HL-60 (cell line): ENCODE measurements around the gene FUT7.

ENCODE experiments used
- DNase-seq, 2 experiments: peaks; one replicate each; pipeline ENCODE4 v3.0.0-alpha.2; 2010 to 2020; ENCODE audit warnings: low read depth in 1 of 2, low spot score in 1 of 2
- H3K27ac ChIP-seq: fragments of 250-450 bp; sonication (Bioruptor Pico); replicated peaks from 2 replicates; pipeline ENCODE4 v1.5.1; 2020; ENCODE audit warnings: mild to moderate bottlenecking, moderate library complexity
- H3K27me3 ChIP-seq: fragments of 250-450 bp; sonication (Bioruptor Pico); 2 replicates; pipeline ENCODE4 v1.5.1; 2021; ENCODE audit warnings: mild to moderate bottlenecking, moderate library complexity; ENCODE audit not compliant: insufficient read depth, poor library complexity, severe bottlenecking
- H3K4me3 ChIP-seq: replicated peaks from 2 replicates; pipeline ENCODE4 v1.5.1; 2011; ENCODE audit warnings: mild to moderate bottlenecking, control low read depth, low read length; ENCODE audit not compliant: insufficient read depth
- CTCF ChIP-seq: IDR thresholded peaks from one replicate; pipeline ENCODE4 v1.5.1; 2011; ENCODE audit warnings: low read length, control low read depth, inconsistent platforms; ENCODE audit not compliant: insufficient read depth
- GABPA ChIP-seq: IDR thresholded peaks from 2 replicates; pipeline ENCODE4 v1.6.1; 2012; ENCODE audit warnings: low read depth
- POLR2AphosphoS5 ChIP-seq: IDR thresholded peaks from 2 replicates; pipeline ENCODE4 v1.6.1; 2012; ENCODE audit warnings: low read depth
- SPI1 ChIP-seq: IDR thresholded peaks from 2 replicates; pipeline ENCODE4 v1.6.1; 2012; ENCODE audit warnings: low read depth, mild to moderate bottlenecking, borderline replicate concordance
- TF ChIP-seq, protein P1 (sequence below): IDR thresholded peaks from 2 replicates; pipeline ENCODE4 v1.6.1; 2012; ENCODE audit warnings: low read depth; ENCODE audit not compliant: insufficient replicate concordance

Gene FUT7

GRCh38 chr9:137050570-137050969 lies 18.7 kb upstream of the FUT7 start:
- Histone ChIP-seq H3K27ac (no peak overlapping the region), H3K4me3 (no peak overlapping the region), H3K27me3 (peaks cover 52% of the 10 kb centered on the region)
- no peak for TF ChIP-seq SPI1
- TF ChIP-seq CTCF: no peak
- TF ChIP-seq, protein P1, sequence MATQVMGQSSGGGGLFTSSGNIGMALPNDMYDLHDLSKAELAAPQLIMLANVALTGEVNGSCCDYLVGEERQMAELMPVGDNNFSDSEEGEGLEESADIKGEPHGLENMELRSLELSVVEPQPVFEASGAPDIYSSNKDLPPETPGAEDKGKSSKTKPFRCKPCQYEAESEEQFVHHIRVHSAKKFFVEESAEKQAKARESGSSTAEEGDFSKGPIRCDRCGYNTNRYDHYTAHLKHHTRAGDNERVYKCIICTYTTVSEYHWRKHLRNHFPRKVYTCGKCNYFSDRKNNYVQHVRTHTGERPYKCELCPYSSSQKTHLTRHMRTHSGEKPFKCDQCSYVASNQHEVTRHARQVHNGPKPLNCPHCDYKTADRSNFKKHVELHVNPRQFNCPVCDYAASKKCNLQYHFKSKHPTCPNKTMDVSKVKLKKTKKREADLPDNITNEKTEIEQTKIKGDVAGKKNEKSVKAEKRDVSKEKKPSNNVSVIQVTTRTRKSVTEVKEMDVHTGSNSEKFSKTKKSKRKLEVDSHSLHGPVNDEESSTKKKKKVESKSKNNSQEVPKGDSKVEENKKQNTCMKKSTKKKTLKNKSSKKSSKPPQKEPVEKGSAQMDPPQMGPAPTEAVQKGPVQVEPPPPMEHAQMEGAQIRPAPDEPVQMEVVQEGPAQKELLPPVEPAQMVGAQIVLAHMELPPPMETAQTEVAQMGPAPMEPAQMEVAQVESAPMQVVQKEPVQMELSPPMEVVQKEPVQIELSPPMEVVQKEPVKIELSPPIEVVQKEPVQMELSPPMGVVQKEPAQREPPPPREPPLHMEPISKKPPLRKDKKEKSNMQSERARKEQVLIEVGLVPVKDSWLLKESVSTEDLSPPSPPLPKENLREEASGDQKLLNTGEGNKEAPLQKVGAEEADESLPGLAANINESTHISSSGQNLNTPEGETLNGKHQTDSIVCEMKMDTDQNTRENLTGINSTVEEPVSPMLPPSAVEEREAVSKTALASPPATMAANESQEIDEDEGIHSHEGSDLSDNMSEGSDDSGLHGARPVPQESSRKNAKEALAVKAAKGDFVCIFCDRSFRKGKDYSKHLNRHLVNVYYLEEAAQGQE: no peak
- TF ChIP-seq POLR2AphosphoS5: no peak
- no peak for TF ChIP-seq GABPA
- no peak for DNase-seq

- no peak overlapping the region for H3K27ac ChIP-seq
- no peak for TF ChIP-seq POLR2AphosphoS5
- TF ChIP-seq CTCF: peak; percentile 35
- H3K27me3 ChIP-seq: peaks cover 56% of the 10 kb centered on the region
- no peak overlapping the region for H3K4me3 ChIP-seq
- DNase-seq: peak in 1 of 2 experiments; percentile 66
Observed at GRCh38 chr9:137049544-137050449, 17.9 kb upstream of the FUT7 start.

DNA sequence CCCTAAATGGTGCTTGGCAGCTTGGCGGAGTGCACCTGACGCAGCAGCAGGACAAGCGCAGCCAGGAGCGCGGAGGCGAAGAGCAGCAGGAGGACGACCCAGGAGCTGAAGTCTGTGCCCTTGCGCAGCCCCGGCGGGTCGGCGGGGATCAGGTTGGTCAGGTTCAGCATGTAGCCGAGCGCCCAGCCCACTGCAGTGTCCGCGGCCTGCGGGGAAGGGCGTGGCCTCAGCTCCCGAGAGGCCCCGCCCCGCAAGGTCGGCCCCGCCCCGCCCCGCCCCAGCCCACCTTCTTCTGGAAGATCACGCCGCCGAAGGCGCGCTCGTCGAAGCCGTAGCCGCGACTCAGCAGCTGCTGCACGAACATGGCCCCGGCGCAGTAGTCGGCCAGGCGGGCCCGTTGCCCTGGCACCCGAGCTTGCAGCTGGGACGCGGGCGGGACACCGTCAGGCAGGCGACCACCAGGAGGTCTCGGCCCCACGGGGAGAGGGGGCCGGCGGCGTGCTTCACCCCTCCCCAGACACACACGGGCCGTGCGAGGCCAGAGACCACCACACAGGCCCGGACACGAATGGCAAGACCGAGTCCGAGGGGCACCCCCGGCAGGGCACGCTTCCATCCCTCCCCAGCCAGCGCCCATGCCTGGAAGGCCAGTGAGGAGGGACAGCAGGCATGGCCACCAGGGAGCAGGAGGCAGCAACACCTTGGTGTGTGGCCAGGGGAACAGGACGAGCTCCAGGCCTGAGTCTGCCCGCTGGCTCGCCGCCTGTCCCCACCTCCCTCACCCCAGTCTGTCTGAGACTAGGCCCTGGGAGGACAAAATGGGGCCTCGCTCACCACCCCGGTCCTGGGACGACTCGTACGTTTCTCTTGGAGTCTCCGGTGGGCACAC lies 17.0 kb upstream of the FUT7 start:
- Histone ChIP-seq H3K4me3 (no peak overlapping the region), H3K27me3 (peaks cover 56% of the 10 kb centered on the region), H3K27ac (no peak overlapping the region)
- no peak for DNase-seq
- no peak for TF ChIP-seq CTCF
- TF ChIP-seq POLR2AphosphoS5: no peak
- TF ChIP-seq, protein P1: no peak
- no peak for TF ChIP-seq GABPA
- no peak for TF ChIP-seq SPI1
